Left ventricle myocardium inferior (tissue), 1 donor: ENCODE data around the gene ETS2. TPM values are rescaled to one million over a fixed set of nuclear protein-coding genes. Genes with fewer than 3 reads are reported as not detected.

Source experiments
- DNase-seq: peaks from one replicate; pipeline ENCODE4 v3.0.0-alpha.2; 2020
- H3K27ac ChIP-seq: fragments of 200-600 bp; replicated peaks from 2 replicates; pipeline ENCODE4 v1.8.0; 2021
- H3K27me3 ChIP-seq: fragments of 200-600 bp; 2 replicates; pipeline ENCODE4 v1.8.0; 2021; ENCODE audit warnings: low read depth
- H3K36me3 ChIP-seq: fragments of 200-600 bp; 2 replicates; pipeline ENCODE4 v1.8.0; 2021
- H3K4me1 ChIP-seq: fragments of 200-600 bp; 2 replicates; pipeline ENCODE4 v1.8.0; 2021
- H3K4me3 ChIP-seq: fragments of 200-600 bp; 2 replicates; pipeline ENCODE4 v1.8.0; 2021; ENCODE audit warnings: mild to moderate bottlenecking, moderate library complexity
- H3K9me3 ChIP-seq: fragments of 200-600 bp; replicated peaks from 2 replicates; pipeline ENCODE4 v1.8.0; 2021
- CTCF ChIP-seq: fragments of 200-600 bp; IDR thresholded peaks from 2 replicates; pipeline ENCODE4 v1.8.0; 2021; ENCODE audit warnings: antibody characterized with exemption, mild to moderate bottlenecking, borderline replicate concordance
- intact Hi-C: fragments of 100-400 bp; cut with micrococcal nuclease; formaldehyde crosslinking; loops from one replicate; pipeline ENCODE4 v1.11.0; 2022
- total RNA-seq: library from RNA; stranded (reverse); fragmentation: NEBNext Ultra II Directional; extraction: Animal tissue kit (Norgen Biotek cat#: 25700); gene quantifications from one replicate; pipeline ENCODE4 v1.2.1, GENCODE V29; 2021
- donor health status: DM: no; HTN: yes; CAD: no; lungs with severe emphysema.

Gene ETS2
- total RNA-seq, 1 donor from 2014 or later: 40.9 TPM

GRCh38 chr21:38769191-38769780 lies 36.4 kb upstream of the ETS2 start:
- no peaks in the 10 kb centered on the region for H3K9me3 ChIP-seq
- H3K4me1 ChIP-seq: peaks cover 4% of the 10 kb centered on the region
- intact Hi-C loops: no loop called here
- H3K27ac ChIP-seq: no peak overlapping the region
- no peaks in the 10 kb centered on the region for H3K27me3 ChIP-seq
- H3K4me3 ChIP-seq: no peak overlapping the region
- no peak for TF ChIP-seq CTCF
- H3K36me3 ChIP-seq: no peaks in the 10 kb centered on the region
- DNase-seq: no peak

GRCh38 chr21:38770660-38771059 lies 35.1 kb upstream of the ETS2 start:
- intact Hi-C loops: no loop called here
- Histone ChIP-seq H3K4me3 (no peak overlapping the region), H3K9me3 (no peaks in the 10 kb centered on the region), H3K27me3 (no peaks in the 10 kb centered on the region), H3K27ac (no peak overlapping the region), H3K4me1 (peaks cover 4% of the 10 kb centered on the region), H3K36me3 (no peaks in the 10 kb centered on the region)
- no peak for TF ChIP-seq CTCF
- DNase-seq: no peak

- peaks cover 4% of the 10 kb centered on the region for H3K4me1 ChIP-seq
- no peaks in the 10 kb centered on the region for H3K36me3 ChIP-seq
- no peaks in the 10 kb centered on the region for H3K9me3 ChIP-seq
These were observed 34.2 kb upstream of the ETS2 start for GRCh38 chr21:38771536-38771935.

GRCh38 chr21:38772646-38773045 lies 33.1 kb upstream of the ETS2 start:
- no peak overlapping the region for H3K4me3 ChIP-seq
- peak overlapping the region; percentile 64 for H3K27ac ChIP-seq
- H3K9me3 ChIP-seq: no peaks in the 10 kb centered on the region
- intact Hi-C loops: no loop called here
- H3K36me3 ChIP-seq: no peaks in the 10 kb centered on the region
- no peak for TF ChIP-seq CTCF
- no peak for DNase-seq
- H3K4me1 ChIP-seq: peaks cover 4% of the 10 kb centered on the region
- H3K27me3 ChIP-seq: no peaks in the 10 kb centered on the region

More at GRCh38 chr21:38771536-38771935, 34.2 kb upstream of the ETS2 start:
- DNase-seq: no peak
- intact Hi-C loops: no loop called here
- no peak overlapping the region for H3K27ac ChIP-seq
- H3K27me3 ChIP-seq: no peaks in the 10 kb centered on the region
- no peak overlapping the region for H3K4me3 ChIP-seq
- no peak for TF ChIP-seq CTCF

- TF ChIP-seq CTCF: no peak
- Histone ChIP-seq H3K27ac (peak overlapping the region; percentile 64), H3K36me3 (no peaks in the 10 kb centered on the region), H3K4me3 (no peak overlapping the region), H3K9me3 (peaks cover 3% of the 10 kb centered on the region), H3K4me1 (peaks cover 4% of the 10 kb centered on the region), H3K27me3 (no peaks in the 10 kb centered on the region)
- no peak for DNase-seq
- intact Hi-C loops: no loop called here
These were observed 32.3 kb upstream of the ETS2 start for GRCh38 chr21:38773099-38774061.
